GM04504 (cell line): ENCODE measurements around the gene CADPS.

Source experiments
- DNase-seq: peaks from one replicate; pipeline ENCODE4 v3.0.0-alpha.2; 2012; ENCODE audit warnings: low read depth

CADPS gene

DNA sequence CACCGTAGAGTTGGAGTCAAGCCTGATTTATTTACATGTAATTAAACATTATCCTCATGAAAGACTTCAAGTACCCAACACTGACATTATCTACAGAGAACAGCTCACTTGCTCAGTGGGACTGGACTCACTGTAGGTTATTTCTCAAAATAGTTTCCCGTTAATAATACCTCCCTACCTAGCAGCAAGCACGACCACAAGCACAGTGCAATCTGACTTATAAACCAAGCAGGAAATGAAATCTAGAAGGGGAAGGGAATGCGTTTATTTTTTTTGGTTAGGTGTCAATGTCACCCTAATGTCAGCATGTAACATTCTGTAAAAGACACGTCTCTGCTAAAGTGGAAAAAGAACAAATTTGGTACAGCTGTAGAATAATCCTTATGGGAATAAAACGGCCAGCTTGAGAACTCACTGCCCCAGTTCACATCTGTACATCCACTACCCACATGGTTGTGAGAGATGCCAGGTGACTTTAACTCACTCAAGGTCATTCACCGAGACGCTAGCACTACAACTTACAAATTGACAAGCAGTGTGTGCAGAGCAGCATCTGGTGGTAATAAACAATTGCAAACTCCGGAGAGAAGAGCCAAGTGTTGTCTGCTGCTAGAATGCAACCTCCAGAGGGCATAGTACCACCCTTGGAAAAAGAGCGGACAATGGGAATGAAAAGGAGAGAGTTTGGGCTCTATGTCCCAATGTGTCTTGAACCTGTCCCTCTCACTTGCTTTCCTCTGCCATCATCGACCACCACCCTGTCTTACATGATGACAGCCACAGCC, 242.5 kb downstream of the CADPS start:
- DNase-seq: peak; percentile 2

DNA sequence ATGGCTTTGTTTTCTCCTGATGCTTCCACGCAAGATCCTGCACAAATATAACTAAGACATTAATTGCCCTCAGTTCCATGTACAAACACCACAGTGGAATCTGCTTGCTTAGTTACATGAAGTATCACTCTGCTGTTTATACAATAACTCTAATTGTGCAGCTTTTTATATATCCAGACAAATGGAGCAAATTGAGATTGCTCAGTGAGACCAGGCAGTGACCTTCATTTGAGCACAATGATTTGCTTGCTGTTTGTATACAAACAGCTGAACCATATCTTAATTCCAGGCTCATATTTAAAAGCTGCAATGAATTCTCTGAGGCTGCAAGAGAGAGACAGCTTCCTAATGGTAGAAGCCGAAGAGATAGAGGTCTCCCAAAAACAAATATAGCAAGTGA, 243.7 kb downstream of the CADPS start:
- DNase-seq: no peak

- DNase-seq: no peak
Measured at GRCh38 chr3:62630664-62631063, 244.6 kb downstream of the CADPS start.

GRCh38 chr3:62625268-62625667, 249.9 kb downstream of the CADPS start:
- no peak for DNase-seq

- no peak for DNase-seq
Measured at GRCh38 chr3:62624185-62624584, 251.0 kb downstream of the CADPS start.

GRCh38 chr3:62622553-62623174, 252.6 kb downstream of the CADPS start:
- DNase-seq: no peak

DNA sequence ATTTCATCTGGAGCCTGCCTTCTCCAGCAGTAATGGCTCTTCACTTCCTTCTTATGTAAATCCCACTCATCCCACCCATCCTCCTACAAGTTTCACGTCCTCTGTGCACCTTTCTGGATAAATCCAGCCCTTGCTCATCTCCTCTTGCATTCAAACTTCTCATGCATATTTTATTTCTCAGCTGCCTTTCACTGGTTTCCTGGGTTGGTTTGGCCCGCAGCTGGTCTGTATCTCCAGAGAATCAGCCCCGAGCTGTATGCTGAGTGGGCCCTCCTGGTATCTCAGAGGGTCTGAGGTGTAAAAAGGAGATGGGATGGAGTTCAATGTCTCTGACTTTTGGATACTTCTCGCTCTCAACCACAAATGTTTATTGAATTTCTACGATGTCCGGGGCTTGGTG, 253.3 kb downstream of the CADPS start:
- DNase-seq: no peak

DNA sequence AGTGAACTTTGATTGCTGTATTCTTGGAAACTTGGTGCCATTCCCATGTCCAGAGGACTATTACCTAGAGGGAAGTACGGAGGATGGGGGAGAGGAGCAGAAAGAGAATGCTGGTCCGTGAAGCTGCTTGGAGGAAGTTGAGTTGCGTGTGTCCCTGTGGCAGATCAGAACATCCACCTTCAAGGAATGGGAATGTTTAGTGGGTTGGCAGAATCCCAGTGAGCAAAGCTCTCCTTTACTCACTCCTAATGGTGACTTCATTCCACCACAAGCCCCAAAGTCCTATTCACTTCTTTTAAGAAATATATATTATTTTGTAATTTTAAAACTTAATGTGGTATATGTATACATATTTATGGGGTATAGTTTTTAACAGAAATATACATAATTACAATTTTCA, 254.0 kb downstream of the CADPS start:
- no peak for DNase-seq

GRCh38 chr3:62615258-62615849, 259.9 kb downstream of the CADPS start:
- DNase-seq: no peak

DNA sequence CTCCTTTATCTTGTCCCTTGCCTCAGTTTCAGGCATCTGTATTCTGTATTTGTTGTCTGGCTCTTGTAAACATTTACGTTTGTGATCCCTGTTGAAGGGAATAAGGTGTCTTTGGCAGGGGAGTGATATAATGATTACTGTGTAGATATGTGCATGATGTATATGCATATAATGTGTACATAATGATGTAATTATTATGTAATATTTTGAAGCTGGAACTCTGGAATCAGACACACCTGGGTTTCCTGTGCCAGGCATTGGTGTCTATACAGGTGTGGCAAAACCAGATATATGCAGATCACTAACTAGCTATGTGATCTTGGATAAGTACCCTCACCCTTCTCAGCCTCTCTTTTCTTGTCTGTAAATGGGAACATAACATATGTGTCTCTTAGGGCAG, 260.7 kb downstream of the CADPS start:
- DNase-seq: no peak

DNA sequence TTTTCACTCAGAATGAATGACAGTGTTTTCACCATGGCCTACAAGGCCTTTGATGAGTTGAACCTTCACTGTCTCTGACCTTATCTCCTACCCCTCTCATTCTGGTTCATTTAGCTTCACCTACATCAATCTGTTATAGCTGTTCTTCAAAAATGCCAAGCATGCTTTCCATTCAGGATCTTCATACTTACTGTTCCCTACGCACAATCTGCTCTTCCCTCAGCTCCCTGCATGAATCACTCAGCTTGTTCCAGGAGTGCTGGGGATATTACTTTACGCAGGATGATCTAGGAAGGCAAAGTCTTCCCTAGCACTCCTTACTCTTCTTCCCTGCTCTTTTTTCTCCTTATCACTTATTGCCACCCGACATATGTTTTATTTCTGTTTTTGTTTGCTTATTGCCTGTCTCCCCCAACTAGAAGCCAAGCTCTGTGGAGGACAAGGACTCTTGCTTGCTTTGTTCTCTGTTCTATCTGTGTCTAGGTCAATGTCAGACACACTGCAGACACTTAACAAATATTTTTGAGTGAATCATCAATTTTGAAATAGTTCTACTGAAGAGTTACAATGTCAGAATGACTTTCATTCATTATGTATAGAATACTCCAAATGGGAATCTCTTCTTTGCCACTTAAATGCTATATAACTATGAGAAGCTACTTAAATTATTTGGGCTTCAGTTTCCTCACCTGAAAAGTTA, 263.5 kb downstream of the CADPS start:
- DNase-seq: no peak

GRCh38 chr3:62607287-62608029, 267.8 kb downstream of the CADPS start:
- DNase-seq: peak; percentile 45

DNA sequence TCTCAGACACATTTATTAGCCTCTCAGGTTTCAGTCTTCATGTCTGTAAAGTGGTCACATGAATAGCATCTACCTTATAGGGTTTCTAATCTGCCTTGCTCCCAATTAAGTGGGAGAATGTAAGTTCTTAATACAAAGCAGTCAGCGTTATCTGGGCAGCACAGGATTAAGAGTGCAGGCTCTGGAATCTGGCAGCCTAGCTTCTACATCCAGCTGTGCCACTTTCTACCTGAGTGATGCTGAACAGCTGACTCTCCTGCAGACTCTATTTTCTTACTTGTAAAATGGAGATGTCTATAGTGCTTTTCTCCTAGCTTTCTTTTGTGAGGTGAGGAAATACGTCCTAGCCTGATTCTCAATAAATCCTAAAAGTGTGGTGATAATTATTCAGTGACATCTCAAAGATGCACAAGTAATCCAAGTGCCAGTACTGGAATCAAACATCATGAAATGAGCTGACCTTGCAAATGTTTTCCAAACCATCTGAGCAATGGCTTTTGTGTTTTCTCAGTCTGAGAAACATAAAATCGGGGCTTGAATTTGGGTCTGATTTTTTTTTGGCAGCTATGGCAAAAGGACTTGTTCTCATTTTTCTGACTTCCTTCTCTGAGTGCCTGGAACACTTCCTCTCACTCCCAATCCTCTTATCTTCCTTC, 269.7 kb downstream of the CADPS start:
- no peak for DNase-seq

- no peak for DNase-seq
Measured at GRCh38 chr3:62604751-62605351, 270.4 kb downstream of the CADPS start.

GRCh38 chr3:62604298-62604697, 270.9 kb downstream of the CADPS start:
- DNase-seq: peak; percentile 73

- DNase-seq: no peak
Measured at GRCh38 chr3:62602987-62603386, 272.2 kb downstream of the CADPS start.

DNA sequence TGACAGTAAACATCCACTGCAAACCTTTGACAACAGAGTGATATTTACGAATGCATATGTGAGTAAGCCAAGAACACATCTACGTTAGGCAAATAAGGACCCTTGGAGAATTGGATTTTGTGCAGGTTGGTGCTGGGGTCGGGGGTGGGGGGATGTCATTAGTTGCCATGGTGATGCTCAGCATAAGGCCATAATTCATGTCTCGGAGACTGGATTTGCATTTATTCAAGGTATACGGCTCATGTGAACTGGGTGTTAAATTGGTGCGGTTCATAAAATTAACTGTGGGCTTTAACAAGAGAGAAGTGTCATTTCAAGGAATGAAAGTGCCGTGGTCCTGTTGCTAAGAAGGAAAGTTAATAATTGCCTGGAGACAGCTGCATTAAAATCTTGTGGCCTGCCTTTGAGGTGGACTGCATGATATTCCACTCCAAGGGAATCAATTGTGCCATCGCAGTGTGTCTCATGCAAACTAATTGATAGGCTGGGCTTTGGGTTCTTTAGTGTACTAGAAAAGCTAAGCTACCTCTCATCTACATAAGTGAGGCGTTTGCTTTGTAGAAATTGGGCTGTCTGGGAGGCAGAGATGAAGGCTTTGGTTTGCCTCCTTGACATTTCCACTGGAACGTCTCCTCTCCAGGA, 273.0 kb downstream of the CADPS start:
- no peak for DNase-seq

DNA sequence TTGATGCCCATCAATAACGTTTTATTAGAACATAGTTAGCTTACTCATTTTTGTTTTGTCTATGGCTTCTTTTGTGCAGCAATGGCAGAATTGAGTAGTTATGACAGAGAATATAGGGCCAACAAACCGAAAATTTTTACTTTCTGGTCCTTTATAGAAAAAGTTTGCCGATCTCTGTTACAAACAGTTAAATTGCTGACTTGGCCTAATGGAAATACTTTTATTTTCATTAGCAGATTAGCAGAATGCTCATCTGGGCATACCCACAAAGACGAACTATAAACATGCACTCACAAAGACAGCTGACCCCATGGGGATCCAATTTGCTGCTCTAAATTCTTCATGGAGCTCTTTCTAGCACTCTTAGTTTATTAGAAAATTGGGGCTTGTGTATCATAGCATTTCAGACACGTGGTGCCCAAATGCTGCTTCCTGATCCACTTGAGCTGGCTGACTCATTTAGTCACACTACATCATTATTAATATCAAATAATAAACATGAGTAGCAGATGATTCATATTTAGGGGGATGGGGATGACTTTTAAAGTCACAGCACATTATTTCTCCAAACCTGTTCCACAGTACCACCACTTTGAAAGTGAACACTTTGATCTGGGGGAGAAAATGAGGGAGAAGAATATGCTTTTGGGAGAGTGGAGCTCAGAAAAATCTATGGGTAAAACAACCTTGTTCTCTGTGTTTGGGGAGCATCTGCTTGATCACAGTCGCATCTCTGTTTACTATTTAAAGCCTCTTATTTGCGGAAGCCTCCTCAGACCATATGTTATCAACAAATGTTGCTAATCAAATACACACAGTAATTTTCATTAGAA, 273.8 kb downstream of the CADPS start:
- DNase-seq: peak; percentile 52

- no peak for DNase-seq
Measured at GRCh38 chr3:62600033-62600432, 275.2 kb downstream of the CADPS start.

GRCh38 chr3:62597491-62597890, 277.7 kb downstream of the CADPS start:
- no peak for DNase-seq
